HEK293 (cell line): ENCODE data around the gene ATP8A1.

Experiments
- BCL11B ChIP-seq: fragments of 450-650 bp; formaldehyde crosslinking; IDR thresholded peaks from 2 replicates; pipeline ENCODE4 v1.5.1; 2016; ENCODE audit warnings: low read depth, missing biosample characterization, missing genetic modification characterization
- TCF7L2 ChIP-seq: IDR thresholded peaks from 2 replicates; pipeline ENCODE4 v1.6.1; 2011; ENCODE audit warnings: low read depth, mild to moderate bottlenecking, inconsistent platforms, low read length, moderate library complexity, borderline replicate concordance
- YY1 ChIP-seq: fragments of 450-650 bp; formaldehyde crosslinking; IDR thresholded peaks from 2 replicates; pipeline ENCODE4 v1.5.1; 2018; ENCODE audit warnings: missing biosample characterization, missing genetic modification characterization
- ZBTB7A ChIP-seq: fragments of 450-650 bp; formaldehyde crosslinking; IDR thresholded peaks from 2 replicates; pipeline ENCODE4 v1.5.1; 2016; ENCODE audit warnings: low read depth, missing biosample characterization, missing genetic modification characterization
- ZNF138 ChIP-seq: fragments of 450-650 bp; formaldehyde crosslinking; IDR thresholded peaks from 2 replicates; pipeline ENCODE4 v1.5.1; 2016; ENCODE audit warnings: missing biosample characterization, missing genetic modification characterization, borderline replicate concordance
- ZNF302 ChIP-seq: fragments of 450-650 bp; formaldehyde crosslinking; IDR thresholded peaks from 2 replicates; pipeline ENCODE4 v1.5.1; 2016; ENCODE audit warnings: missing biosample characterization, missing genetic modification characterization, low read depth
- ZNF558 ChIP-seq: fragments of 450-650 bp; formaldehyde crosslinking; IDR thresholded peaks from 2 replicates; pipeline ENCODE4 v1.5.1; 2016; ENCODE audit warnings: missing biosample characterization, missing genetic modification characterization
- ZNF596 ChIP-seq: fragments of 450-650 bp; IDR thresholded peaks from 2 replicates; pipeline ENCODE4 v1.5.0; 2018; ENCODE audit warnings: missing biosample characterization, mild to moderate bottlenecking, missing genetic modification characterization, moderate library complexity
- ZNF707 ChIP-seq: fragments of 450-650 bp; formaldehyde crosslinking; IDR thresholded peaks from 2 replicates; pipeline ENCODE4 v1.5.1; 2016; ENCODE audit warnings: missing biosample characterization, missing genetic modification characterization
- ZNF768 ChIP-seq: fragments of 450-650 bp; formaldehyde crosslinking; IDR thresholded peaks from 2 replicates; pipeline ENCODE4 v1.5.1; 2018; ENCODE audit warnings: missing biosample characterization, mild to moderate bottlenecking, missing genetic modification characterization
- ZNF777 ChIP-seq: fragments of 450-650 bp; formaldehyde crosslinking; IDR thresholded peaks from 2 replicates; pipeline ENCODE4 v1.5.1; 2017; ENCODE audit warnings: missing biosample characterization, missing genetic modification characterization, borderline replicate concordance
- TF ChIP-seq, protein P1 (sequence below): fragments of 450-650 bp; formaldehyde crosslinking; IDR thresholded peaks from 2 replicates; pipeline ENCODE4 v1.5.1; 2016; ENCODE audit warnings: missing biosample characterization, missing genetic modification characterization
- TF ChIP-seq, protein P2 (sequence below): fragments of 450-650 bp; formaldehyde crosslinking; IDR thresholded peaks from 2 replicates; pipeline ENCODE4 v1.5.1; 2016; ENCODE audit warnings: missing biosample characterization, missing genetic modification characterization
- TF ChIP-seq, protein P3 (sequence below): fragments of 450-650 bp; formaldehyde crosslinking; IDR thresholded peaks from 2 replicates; pipeline ENCODE4; 2016; ENCODE audit warnings: missing biosample characterization, missing genetic modification characterization

DNA sequence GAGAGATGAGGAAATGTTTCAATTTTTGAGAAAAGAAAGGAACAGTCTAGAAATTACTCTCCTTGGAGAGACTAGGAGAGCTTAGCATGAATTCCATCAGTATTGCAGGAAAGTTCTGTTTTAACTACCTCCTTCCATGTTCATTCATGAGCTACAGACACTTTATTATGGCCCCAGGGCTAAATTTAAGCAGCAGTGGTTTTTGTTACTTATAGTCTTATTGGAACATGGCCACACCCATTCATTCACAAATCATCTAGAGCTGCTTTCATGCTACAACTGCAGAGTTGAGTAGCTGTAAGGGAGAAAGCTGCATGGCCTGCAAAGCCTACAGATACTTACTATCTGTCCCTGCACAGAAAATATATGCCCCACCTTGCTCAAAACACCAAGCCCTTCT lies 178.0 kb downstream of the ATP8A1 start:
- TF ChIP-seq, protein P1, sequence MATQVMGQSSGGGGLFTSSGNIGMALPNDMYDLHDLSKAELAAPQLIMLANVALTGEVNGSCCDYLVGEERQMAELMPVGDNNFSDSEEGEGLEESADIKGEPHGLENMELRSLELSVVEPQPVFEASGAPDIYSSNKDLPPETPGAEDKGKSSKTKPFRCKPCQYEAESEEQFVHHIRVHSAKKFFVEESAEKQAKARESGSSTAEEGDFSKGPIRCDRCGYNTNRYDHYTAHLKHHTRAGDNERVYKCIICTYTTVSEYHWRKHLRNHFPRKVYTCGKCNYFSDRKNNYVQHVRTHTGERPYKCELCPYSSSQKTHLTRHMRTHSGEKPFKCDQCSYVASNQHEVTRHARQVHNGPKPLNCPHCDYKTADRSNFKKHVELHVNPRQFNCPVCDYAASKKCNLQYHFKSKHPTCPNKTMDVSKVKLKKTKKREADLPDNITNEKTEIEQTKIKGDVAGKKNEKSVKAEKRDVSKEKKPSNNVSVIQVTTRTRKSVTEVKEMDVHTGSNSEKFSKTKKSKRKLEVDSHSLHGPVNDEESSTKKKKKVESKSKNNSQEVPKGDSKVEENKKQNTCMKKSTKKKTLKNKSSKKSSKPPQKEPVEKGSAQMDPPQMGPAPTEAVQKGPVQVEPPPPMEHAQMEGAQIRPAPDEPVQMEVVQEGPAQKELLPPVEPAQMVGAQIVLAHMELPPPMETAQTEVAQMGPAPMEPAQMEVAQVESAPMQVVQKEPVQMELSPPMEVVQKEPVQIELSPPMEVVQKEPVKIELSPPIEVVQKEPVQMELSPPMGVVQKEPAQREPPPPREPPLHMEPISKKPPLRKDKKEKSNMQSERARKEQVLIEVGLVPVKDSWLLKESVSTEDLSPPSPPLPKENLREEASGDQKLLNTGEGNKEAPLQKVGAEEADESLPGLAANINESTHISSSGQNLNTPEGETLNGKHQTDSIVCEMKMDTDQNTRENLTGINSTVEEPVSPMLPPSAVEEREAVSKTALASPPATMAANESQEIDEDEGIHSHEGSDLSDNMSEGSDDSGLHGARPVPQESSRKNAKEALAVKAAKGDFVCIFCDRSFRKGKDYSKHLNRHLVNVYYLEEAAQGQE (tag by site-specific recombination), result no peak
- TF ChIP-seq ZNF558 (tag by site-specific recombination), result no peak
- TF ChIP-seq ZNF768, result no peak
- no peak for TF ChIP-seq YY1 (tag by site-specific recombination)
- TF ChIP-seq ZNF302 (tag by site-specific recombination), result no peak
- TF ChIP-seq ZNF138 (tag by site-specific recombination), result no peak
- no peak for TF ChIP-seq ZNF596 (tag by site-specific recombination)
- TF ChIP-seq, protein P2, sequence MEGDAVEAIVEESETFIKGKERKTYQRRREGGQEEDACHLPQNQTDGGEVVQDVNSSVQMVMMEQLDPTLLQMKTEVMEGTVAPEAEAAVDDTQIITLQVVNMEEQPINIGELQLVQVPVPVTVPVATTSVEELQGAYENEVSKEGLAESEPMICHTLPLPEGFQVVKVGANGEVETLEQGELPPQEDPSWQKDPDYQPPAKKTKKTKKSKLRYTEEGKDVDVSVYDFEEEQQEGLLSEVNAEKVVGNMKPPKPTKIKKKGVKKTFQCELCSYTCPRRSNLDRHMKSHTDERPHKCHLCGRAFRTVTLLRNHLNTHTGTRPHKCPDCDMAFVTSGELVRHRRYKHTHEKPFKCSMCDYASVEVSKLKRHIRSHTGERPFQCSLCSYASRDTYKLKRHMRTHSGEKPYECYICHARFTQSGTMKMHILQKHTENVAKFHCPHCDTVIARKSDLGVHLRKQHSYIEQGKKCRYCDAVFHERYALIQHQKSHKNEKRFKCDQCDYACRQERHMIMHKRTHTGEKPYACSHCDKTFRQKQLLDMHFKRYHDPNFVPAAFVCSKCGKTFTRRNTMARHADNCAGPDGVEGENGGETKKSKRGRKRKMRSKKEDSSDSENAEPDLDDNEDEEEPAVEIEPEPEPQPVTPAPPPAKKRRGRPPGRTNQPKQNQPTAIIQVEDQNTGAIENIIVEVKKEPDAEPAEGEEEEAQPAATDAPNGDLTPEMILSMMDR (tag by site-specific recombination), result no peak
- TF ChIP-seq ZNF707, result no peak
- TF ChIP-seq, protein P3, sequence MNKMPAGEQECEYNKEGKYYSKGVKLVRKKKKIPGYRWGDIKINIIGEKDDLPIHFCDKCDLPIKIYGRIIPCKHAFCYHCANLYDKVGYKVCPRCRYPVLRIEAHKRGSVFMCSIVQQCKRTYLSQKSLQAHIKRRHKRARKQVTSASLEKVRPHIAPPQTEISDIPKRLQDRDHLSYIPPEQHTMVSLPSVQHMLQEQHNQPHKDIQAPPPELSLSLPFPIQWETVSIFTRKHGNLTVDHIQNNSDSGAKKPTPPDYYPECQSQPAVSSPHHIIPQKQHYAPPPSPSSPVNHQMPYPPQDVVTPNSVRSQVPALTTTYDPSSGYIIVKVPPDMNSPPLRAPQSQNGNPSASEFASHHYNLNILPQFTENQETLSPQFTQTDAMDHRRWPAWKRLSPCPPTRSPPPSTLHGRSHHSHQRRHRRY (tag by site-specific recombination), result no peak
- no peak for TF ChIP-seq BCL11B (tag by site-specific recombination)
- TF ChIP-seq TCF7L2, result no peak
- no peak for TF ChIP-seq ZNF777 (tag by site-specific recombination)
- TF ChIP-seq ZBTB7A (tag by site-specific recombination), result no peak
